HepG2 (cell line): ENCODE measurements around the gene MEPCE. TPM values are rescaled to one million over a fixed set of nuclear protein-coding genes. Genes with fewer than 3 reads are reported as not detected.

ENCODE experiments used
- CHD2 ChIP-seq: IDR thresholded peaks from 2 replicates; pipeline ENCODE4 v1.6.1; 2011; ENCODE audit warnings: low read depth, low read length, improper control_type of control experiment
- ELF1 ChIP-seq: sonication (generic); formaldehyde crosslinking; IDR thresholded peaks from 2 replicates; pipeline ENCODE4 v1.4.0; 2020; ENCODE audit warnings: missing genetic modification reagents
- FOXJ3 ChIP-seq: sonication (generic); formaldehyde crosslinking; IDR thresholded peaks from 2 replicates; pipeline ENCODE4 v1.4.0; 2020; ENCODE audit warnings: missing genetic modification reagents, mild to moderate bottlenecking, borderline replicate concordance
- GRHL1 ChIP-seq: sonication (generic); formaldehyde crosslinking; conservative IDR thresholded peaks from 2 replicates; pipeline ENCODE4 v1.8.0; 2022; ENCODE audit warnings: missing genetic modification reagents
- JUND ChIP-seq: sonication (generic); formaldehyde crosslinking; IDR thresholded peaks from 2 replicates; pipeline ENCODE4 v1.8.0; 2022; ENCODE audit warnings: mild to moderate bottlenecking, missing genetic modification reagents
- KMT2A ChIP-seq: sonication (generic); formaldehyde crosslinking; IDR thresholded peaks from 2 replicates; pipeline ENCODE4 v1.4.0; 2020; ENCODE audit warnings: missing genetic modification reagents
- MYPOP ChIP-seq: sonication (generic); formaldehyde crosslinking; IDR thresholded peaks from 2 replicates; pipeline ENCODE4 v1.8.1; 2023; ENCODE audit warnings: mild to moderate bottlenecking, moderate library complexity, missing genetic modification reagents
- NAIF1 ChIP-seq: sonication (generic); formaldehyde crosslinking; IDR thresholded peaks from 2 replicates; pipeline ENCODE4 v1.5.0; 2020; ENCODE audit warnings: mild to moderate bottlenecking, missing genetic modification reagents, borderline replicate concordance
- NFE2 ChIP-seq: sonication (generic); formaldehyde crosslinking; IDR thresholded peaks from 2 replicates; pipeline ENCODE4 v1.4.0; 2020; ENCODE audit warnings: missing genetic modification reagents
- PBX3 ChIP-seq: sonication (generic); formaldehyde crosslinking; IDR thresholded peaks from 2 replicates; pipeline ENCODE4 v1.8.1; 2023; ENCODE audit warnings: missing genetic modification reagents, inconsistent platforms, borderline replicate concordance
- RARG ChIP-seq: sonication (generic); formaldehyde crosslinking; IDR thresholded peaks from 2 replicates; pipeline ENCODE4 v1.4.0; 2020; ENCODE audit warnings: low read depth, mild to moderate bottlenecking, missing genetic modification reagents
- SMARCE1 ChIP-seq: fragments of 450-650 bp; IDR thresholded peaks from 2 replicates; pipeline ENCODE4 v1.6.1; 2017; ENCODE audit warnings: borderline replicate concordance
- TGIF2 ChIP-seq: IDR thresholded peaks from 2 replicates; pipeline ENCODE4 v1.6.1; 2016; ENCODE audit warnings: control low read depth, missing compliant biosample characterization
- ZNF142 ChIP-seq: sonication (generic); formaldehyde crosslinking; IDR thresholded peaks from 2 replicates; pipeline ENCODE4 v1.4.0; 2020; ENCODE audit warnings: missing genetic modification reagents
- ZNF235 ChIP-seq: sonication (generic); formaldehyde crosslinking; IDR thresholded peaks from 2 replicates; pipeline ENCODE4 v1.8.1; 2023; ENCODE audit warnings: mild to moderate bottlenecking, missing genetic modification reagents, borderline replicate concordance
- ZNF460 ChIP-seq: sonication (generic); formaldehyde crosslinking; IDR thresholded peaks from 2 replicates; pipeline ENCODE4 v1.5.1; 2020; ENCODE audit warnings: missing genetic modification reagents, mild to moderate bottlenecking, borderline replicate concordance
- ZNF556 ChIP-seq: sonication (generic); formaldehyde crosslinking; IDR thresholded peaks from 2 replicates; pipeline ENCODE4 v1.4.0; 2020; ENCODE audit warnings: mild to moderate bottlenecking, missing genetic modification reagents, borderline replicate concordance
- ZNF563 ChIP-seq: sonication (generic); formaldehyde crosslinking; IDR thresholded peaks from 2 replicates; pipeline ENCODE4 v1.8.0; 2022; ENCODE audit warnings: mild to moderate bottlenecking, moderate library complexity, missing genetic modification reagents
- ZNF746 ChIP-seq: sonication (generic); formaldehyde crosslinking; IDR thresholded peaks from 2 replicates; pipeline ENCODE4 v1.8.0; 2022; ENCODE audit warnings: mild to moderate bottlenecking, missing genetic modification reagents
- polyA plus RNA-seq, 8 experiments: library from polyadenylated mRNA; depleted of rRNA in 3 of 8; stranded (reverse) in 7 of 8; unstranded in 1 of 8; fragments of >200 nt; fragmentation: Illumina TruSeq in 4 of 8; extraction: Trizol in 4 of 8; gene quantifications; 2 replicates each; pipeline versions ENCODE4 v1.2.1 to v1.2.3, GENCODE V29; 2011 to 2016; ENCODE audit warnings: low read depth in 4 of 8, missing spikeins in 1 of 8, mixed read lengths in 1 of 8; ENCODE audit not compliant: insufficient read depth in 1 of 8
- total RNA-seq, 5 experiments: library from RNA; depleted of rRNA; stranded (reverse); fragments of >200 nt; fragmentation: Illumina TruSeq; extraction: Trizol; gene quantifications; 2 replicates each; pipeline ENCODE4 v1.2.3, GENCODE V29; 2016; ENCODE audit warnings: low read depth in 1 of 5

The MEPCE gene
- total and polyA plus RNA-seq, 2 of the 13 experiments (the other 11 are each of a cell fraction or from before 2014, with no cell fraction given), result 12.3 to 26.0 TPM

- peak; percentile 73; the same call in 1 of the 2 replicates for TF ChIP-seq ZNF235 (CRISPR knock-in tag)
- TF ChIP-seq NFE2 (CRISPR knock-in tag), result no peak
- TF ChIP-seq ZNF460 (CRISPR knock-in tag), result no peak
- no peak for TF ChIP-seq RARG (CRISPR knock-in tag)
- TF ChIP-seq MYPOP (CRISPR knock-in tag), result no peak
- TF ChIP-seq ZNF556 (CRISPR knock-in tag), result peak; percentile 47; the same call in 1 of the 2 replicates
- no peak for TF ChIP-seq GRHL1 (CRISPR knock-in tag)
- peak; percentile 61 for TF ChIP-seq ELF1 (CRISPR knock-in tag)
- TF ChIP-seq PBX3, result no peak
- TF ChIP-seq KMT2A (CRISPR knock-in tag), result no peak
- TF ChIP-seq ZNF746, result peak; percentile 92; the same call in 1 of the 2 replicates
- TF ChIP-seq SMARCE1, result no peak
- TF ChIP-seq ZNF563, result 0 out of 2 replicates have a peak, but pooled peaks have one; percentile 9
- TF ChIP-seq JUND (CRISPR knock-in tag), result no peak
- no peak for TF ChIP-seq FOXJ3 (CRISPR knock-in tag)
- no peak for TF ChIP-seq ZNF142 (CRISPR knock-in tag)
- TF ChIP-seq CHD2, result no peak
- no peak for TF ChIP-seq NAIF1 (CRISPR knock-in tag)
- no peak for TF ChIP-seq TGIF2 (CRISPR knock-in tag)
Observed at GRCh38 chr7:100478958-100479660, 49.5 kb downstream of the MEPCE start, which contains the start of gene TSC22D4 (continued).
